ENCODE results near the gene TGFBR1.

TGFBR1 gene

DNA sequence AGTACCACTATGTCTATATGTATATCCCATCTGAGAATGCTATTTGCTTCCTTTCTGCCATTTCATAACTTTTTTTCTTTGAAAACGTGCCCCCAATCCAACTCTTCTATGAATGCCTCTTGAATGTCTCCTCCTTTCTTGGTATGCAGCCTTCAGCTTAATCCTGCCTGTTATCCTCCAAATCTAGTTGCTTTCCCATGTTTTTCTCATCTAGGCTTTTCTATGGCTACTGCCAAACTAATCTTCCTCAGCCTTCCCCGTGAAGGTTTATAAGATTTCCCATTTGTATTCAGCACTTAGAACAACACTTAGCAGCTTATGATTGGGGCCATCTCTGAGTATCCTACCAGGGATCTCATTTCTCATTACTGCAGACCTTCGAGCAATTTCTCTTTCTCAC, 2.5 kb downstream of the TGFBR1 start:
- DNase-seq (ENCODE audit: low read depth): no peak

GRCh38 chr9:99108131-99108530, 3.2 kb downstream of the TGFBR1 start:
- no peak for DNase-seq (ENCODE audit: low read depth)
- no peak for TF ChIP-seq CTCF (conservative IDR thresholded peaks at IDR 0.05; ENCODE audit: low read depth, low read length)
- H3K4me3 ChIP-seq (ENCODE audit: low read depth, low read length): no peak overlapping the region

More for the DNA sequence above, 2.5 kb downstream of the TGFBR1 start:
- TF ChIP-seq CTCF (conservative IDR thresholded peaks at IDR 0.05; ENCODE audit: low read depth, low read length): no peak
- no peak overlapping the region for H3K4me3 ChIP-seq (ENCODE audit: low read depth, low read length)

- DNase-seq (ENCODE audit: low read depth): peak; percentile 84
- H3K4me3 ChIP-seq (ENCODE audit: low read depth, low read length): no peak overlapping the region
- TF ChIP-seq CTCF (conservative IDR thresholded peaks at IDR 0.05; ENCODE audit: low read depth, low read length): no peak
These were observed 4.6 kb downstream of the TGFBR1 start for GRCh38 chr9:99109522-99109921.

DNA sequence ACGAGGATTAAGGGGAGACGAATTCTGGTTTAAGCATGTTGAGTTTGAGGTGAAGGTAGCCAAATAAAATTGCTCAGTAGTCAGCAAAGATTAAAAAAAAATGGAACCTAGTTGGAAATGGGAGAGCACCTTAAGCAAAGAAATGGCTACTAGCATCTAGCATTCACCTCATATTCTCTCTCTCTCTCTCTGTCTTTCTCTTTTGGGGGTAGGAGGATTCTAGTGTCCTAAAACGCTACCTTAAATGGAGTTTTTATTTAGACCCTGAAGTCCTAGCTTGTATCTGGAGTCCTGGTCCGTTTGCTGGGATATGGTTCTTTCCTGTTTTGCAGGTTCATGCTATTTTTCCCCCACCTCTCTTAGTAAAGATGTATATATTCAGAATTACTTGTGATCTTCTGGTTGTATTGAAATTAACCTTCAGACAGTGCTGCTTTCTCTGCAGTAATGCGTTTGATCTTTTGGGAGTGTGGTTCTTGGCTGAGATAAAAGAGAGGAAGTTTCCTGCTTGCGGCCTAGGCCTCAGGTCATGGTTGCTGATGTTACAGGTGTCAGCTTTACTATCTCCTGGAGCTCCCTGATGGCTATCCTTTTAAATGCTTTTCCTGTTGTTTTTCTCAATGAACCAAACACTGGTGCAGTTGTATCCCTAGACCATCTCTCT, 8.0 kb downstream of the TGFBR1 start:
- DNase-seq (ENCODE audit: low read depth): no peak
- H3K4me3 ChIP-seq (ENCODE audit: low read depth, low read length): no peak overlapping the region
- no peak for TF ChIP-seq CTCF (conservative IDR thresholded peaks at IDR 0.05; ENCODE audit: low read depth, low read length)

- no peak for TF ChIP-seq CTCF (conservative IDR thresholded peaks at IDR 0.05; ENCODE audit: low read depth, low read length)
- H3K4me3 ChIP-seq (ENCODE audit: low read depth, low read length): no peak overlapping the region
- DNase-seq (ENCODE audit: low read depth): no peak
These were observed 8.6 kb downstream of the TGFBR1 start for GRCh38 chr9:99113414-99114048.

GRCh38 chr9:99114049-99114440, 9.1 kb downstream of the TGFBR1 start:
- no peak for DNase-seq (ENCODE audit: low read depth)
- H3K4me3 ChIP-seq (ENCODE audit: low read depth, low read length): no peak overlapping the region
- TF ChIP-seq CTCF (conservative IDR thresholded peaks at IDR 0.05; ENCODE audit: low read depth, low read length): no peak
